Measurements from ENCODE around the gene EIF4E2. TPM values are rescaled to one million over a fixed set of nuclear protein-coding genes. Genes with fewer than 3 reads are reported as not detected.

Gene EIF4E2
- total RNA-seq, 2 donors from 2014 or later = 39.2 to 40.6 TPM

GRCh38 chr2:232541195-232541960, 9.1 kb upstream of the EIF4E2 start:
- no peaks in the 10 kb centered on the region for H3K36me3 ChIP-seq
- no peaks in the 10 kb centered on the region for H3K9me3 ChIP-seq
- no peak overlapping the region for H3K27ac ChIP-seq
- TF ChIP-seq CTCF (IDR thresholded peaks at IDR 0.05) = no peak
- no peak for TF ChIP-seq POLR2A (IDR thresholded peaks at IDR 0.05)
- no peak for TF ChIP-seq POLR2AphosphoS5 (IDR thresholded peaks at IDR 0.05)
- WGBS = 74% methylated on average over 19 of the region's 19 CpGs
- no peak overlapping the region for H3K4me3 ChIP-seq
- DNase-seq (ENCODE audit: low spot score) = no peak
- intact Hi-C loops (cut with DNase I) = no loop called here
- no peaks in the 10 kb centered on the region for H3K4me1 ChIP-seq (replicated peaks)
- no peaks in the 10 kb centered on the region for H3K27me3 ChIP-seq (replicated peaks; ENCODE audit: insufficient read depth)

GRCh38 chr2:232541961-232542714, 8.4 kb upstream of the EIF4E2 start:
- no peaks in the 10 kb centered on the region for H3K36me3 ChIP-seq
- no peaks in the 10 kb centered on the region for H3K9me3 ChIP-seq
- no peak overlapping the region for H3K27ac ChIP-seq
- H3K27me3 ChIP-seq (replicated peaks; ENCODE audit: insufficient read depth) = no peaks in the 10 kb centered on the region
- no peak for DNase-seq (ENCODE audit: low spot score)
- intact Hi-C loops (cut with DNase I) = no loop called here
- TF ChIP-seq CTCF (IDR thresholded peaks at IDR 0.05) (no peak), POLR2A (IDR thresholded peaks at IDR 0.05) (no peak), POLR2AphosphoS5 (IDR thresholded peaks at IDR 0.05) (no peak)
- WGBS = 65% methylated on average over 9 of the region's 9 CpGs
- H3K4me1 ChIP-seq (replicated peaks) = no peaks in the 10 kb centered on the region
- H3K4me3 ChIP-seq = no peak overlapping the region

GRCh38 chr2:232542715-232543467, 7.6 kb upstream of the EIF4E2 start:
- no peak for DNase-seq (ENCODE audit: low spot score)
- no peak overlapping the region for H3K27ac ChIP-seq
- H3K9me3 ChIP-seq = no peaks in the 10 kb centered on the region
- WGBS = 89% methylated on average over 20 of the region's 20 CpGs
- TF ChIP-seq POLR2A (IDR thresholded peaks at IDR 0.05) (no peak), POLR2AphosphoS5 (IDR thresholded peaks at IDR 0.05) (no peak), CTCF (IDR thresholded peaks at IDR 0.05) (no peak)
- no peaks in the 10 kb centered on the region for H3K36me3 ChIP-seq
- H3K4me3 ChIP-seq = no peak overlapping the region
- no peaks in the 10 kb centered on the region for H3K27me3 ChIP-seq (replicated peaks; ENCODE audit: insufficient read depth)
- H3K4me1 ChIP-seq (replicated peaks) = no peaks in the 10 kb centered on the region
- intact Hi-C loops (cut with DNase I) = no loop called here

DNA sequence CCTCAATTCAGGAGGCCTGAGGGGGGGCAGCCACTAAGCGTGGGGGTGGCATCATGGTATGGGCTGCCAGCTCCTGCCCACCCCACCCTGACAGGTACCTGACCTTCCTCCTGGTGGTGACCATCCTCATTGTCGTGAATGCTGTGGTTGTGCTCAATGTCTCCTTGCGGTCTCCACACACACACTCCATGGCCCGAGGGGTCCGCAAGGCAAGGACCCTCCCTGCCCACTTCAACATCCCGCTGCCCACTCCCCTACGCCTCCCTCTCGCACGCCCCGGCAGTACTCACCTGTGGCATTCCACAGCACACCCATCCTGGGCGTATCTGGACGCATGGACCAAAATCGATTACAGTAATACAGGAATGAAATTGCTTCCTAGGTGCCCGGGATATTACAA, 7.0 kb upstream of the EIF4E2 start:
- intact Hi-C loops (cut with DNase I) = no loop called here
- TF ChIP-seq POLR2AphosphoS5 (IDR thresholded peaks at IDR 0.05) (no peak), POLR2A (IDR thresholded peaks at IDR 0.05) (no peak), CTCF (IDR thresholded peaks at IDR 0.05) (no peak)
- Histone ChIP-seq H3K4me3 (no peak overlapping the region), H3K36me3 (no peaks in the 10 kb centered on the region), H3K27ac (no peak overlapping the region), H3K4me1 (replicated peaks) (no peaks in the 10 kb centered on the region), H3K27me3 (replicated peaks; ENCODE audit: insufficient read depth) (no peaks in the 10 kb centered on the region), H3K9me3 (no peaks in the 10 kb centered on the region)
- DNase-seq (ENCODE audit: low spot score) = no peak
- WGBS = 95% methylated on average over 10 of the region's 14 CpGs

Data from prostate gland (tissue), 2 donors.